ENCODE data around the gene KIAA1217. TPM values are rescaled to one million over a fixed set of nuclear protein-coding genes. Genes with fewer than 3 reads are reported as not detected.

The KIAA1217 gene
- polyA plus RNA-seq, 1 donor from 2014 or later = 0.22 TPM

- no peak overlapping the region for H3K9ac ChIP-seq (ENCODE audit: low read length)
- TF ChIP-seq TAF1 (IDR thresholded peaks at IDR 0.05; ENCODE audit: low read depth) (no peak), EP300 (conservative IDR thresholded peaks at IDR 0.05; ENCODE audit: poor library complexity, severe bottlenecking) (no peak), RAD21 (conservative IDR thresholded peaks at IDR 0.05) (no peak), POLR2AphosphoS5 (IDR thresholded peaks at IDR 0.05) (no peak), CTCF (IDR thresholded peaks at IDR 0.05; ENCODE audit: poor library complexity, severe bottlenecking) (no peak), EZH2 (IDR thresholded peaks at IDR 0.05; ENCODE audit: borderline replicate concordance, insufficient read depth, low read length, poor library complexity, severe bottlenecking) (no peak), SMC3 (conservative IDR thresholded peaks at IDR 0.05; ENCODE audit: poor library complexity) (no peak), MXI1 (conservative IDR thresholded peaks at IDR 0.05; ENCODE audit: poor library complexity, severe bottlenecking) (no peak)
- TF ChIP-seq, protein P1, sequence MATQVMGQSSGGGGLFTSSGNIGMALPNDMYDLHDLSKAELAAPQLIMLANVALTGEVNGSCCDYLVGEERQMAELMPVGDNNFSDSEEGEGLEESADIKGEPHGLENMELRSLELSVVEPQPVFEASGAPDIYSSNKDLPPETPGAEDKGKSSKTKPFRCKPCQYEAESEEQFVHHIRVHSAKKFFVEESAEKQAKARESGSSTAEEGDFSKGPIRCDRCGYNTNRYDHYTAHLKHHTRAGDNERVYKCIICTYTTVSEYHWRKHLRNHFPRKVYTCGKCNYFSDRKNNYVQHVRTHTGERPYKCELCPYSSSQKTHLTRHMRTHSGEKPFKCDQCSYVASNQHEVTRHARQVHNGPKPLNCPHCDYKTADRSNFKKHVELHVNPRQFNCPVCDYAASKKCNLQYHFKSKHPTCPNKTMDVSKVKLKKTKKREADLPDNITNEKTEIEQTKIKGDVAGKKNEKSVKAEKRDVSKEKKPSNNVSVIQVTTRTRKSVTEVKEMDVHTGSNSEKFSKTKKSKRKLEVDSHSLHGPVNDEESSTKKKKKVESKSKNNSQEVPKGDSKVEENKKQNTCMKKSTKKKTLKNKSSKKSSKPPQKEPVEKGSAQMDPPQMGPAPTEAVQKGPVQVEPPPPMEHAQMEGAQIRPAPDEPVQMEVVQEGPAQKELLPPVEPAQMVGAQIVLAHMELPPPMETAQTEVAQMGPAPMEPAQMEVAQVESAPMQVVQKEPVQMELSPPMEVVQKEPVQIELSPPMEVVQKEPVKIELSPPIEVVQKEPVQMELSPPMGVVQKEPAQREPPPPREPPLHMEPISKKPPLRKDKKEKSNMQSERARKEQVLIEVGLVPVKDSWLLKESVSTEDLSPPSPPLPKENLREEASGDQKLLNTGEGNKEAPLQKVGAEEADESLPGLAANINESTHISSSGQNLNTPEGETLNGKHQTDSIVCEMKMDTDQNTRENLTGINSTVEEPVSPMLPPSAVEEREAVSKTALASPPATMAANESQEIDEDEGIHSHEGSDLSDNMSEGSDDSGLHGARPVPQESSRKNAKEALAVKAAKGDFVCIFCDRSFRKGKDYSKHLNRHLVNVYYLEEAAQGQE (IDR thresholded peaks at IDR 0.05; ENCODE audit: borderline replicate concordance) = no peak
- no peak overlapping the region for H2AFZ ChIP-seq (ENCODE audit: low read depth, low read length)
- no peaks in the 10 kb centered on the region for H3F3A ChIP-seq (ENCODE audit: insufficient read depth, low read length, poor library complexity, severe bottlenecking)
- H3K27ac ChIP-seq (ENCODE audit: low read length) = no peak overlapping the region
- H3K9me2 ChIP-seq (ENCODE audit: insufficient read depth, low read length) = no peaks in the 10 kb centered on the region
- H4K20me1 ChIP-seq (ENCODE audit: insufficient read depth) = no peaks in the 10 kb centered on the region
- no peaks in the 10 kb centered on the region for H3K27me3 ChIP-seq (ENCODE audit: insufficient read depth, low read depth, low read length)
- H3K79me2 ChIP-seq (replicated peaks; ENCODE audit: insufficient read depth, low read length) = no peaks in the 10 kb centered on the region
- H3K9me3 ChIP-seq (ENCODE audit: low read length) = no peaks in the 10 kb centered on the region
- no peak overlapping the region for H3K4me3 ChIP-seq (ENCODE audit: low read length)
- H3K4me2 ChIP-seq (ENCODE audit: low read length) = no peak overlapping the region
- H3K36me3 ChIP-seq (ENCODE audit: insufficient read depth, low read length) = no peaks in the 10 kb centered on the region
These were observed 223.8 kb downstream of the KIAA1217 start for GRCh38 chr10:24432478-24433416.

- TF ChIP-seq TAF1 (IDR thresholded peaks at IDR 0.05; ENCODE audit: low read depth) = no peak
- H3K4me2 ChIP-seq (ENCODE audit: low read length) = no peak overlapping the region
- no peaks in the 10 kb centered on the region for H4K20me1 ChIP-seq (ENCODE audit: insufficient read depth)
- H3K9ac ChIP-seq (ENCODE audit: low read length) = no peak overlapping the region
- H3K79me2 ChIP-seq (replicated peaks; ENCODE audit: insufficient read depth, low read length) = no peaks in the 10 kb centered on the region
- no peak overlapping the region for H3K4me3 ChIP-seq (ENCODE audit: low read length)
- no peaks in the 10 kb centered on the region for H3K36me3 ChIP-seq (ENCODE audit: insufficient read depth, low read length)
- H2AFZ ChIP-seq (ENCODE audit: low read depth, low read length) = no peak overlapping the region
- H3K27me3 ChIP-seq (ENCODE audit: insufficient read depth, low read depth, low read length) = no peaks in the 10 kb centered on the region
- H3K27ac ChIP-seq (ENCODE audit: low read length) = no peak overlapping the region
- H3K9me2 ChIP-seq (ENCODE audit: insufficient read depth, low read length) = no peaks in the 10 kb centered on the region
- no peaks in the 10 kb centered on the region for H3F3A ChIP-seq (ENCODE audit: insufficient read depth, low read length, poor library complexity, severe bottlenecking)
- no peaks in the 10 kb centered on the region for H3K9me3 ChIP-seq (ENCODE audit: low read length)
These were observed 224.8 kb downstream of the KIAA1217 start for GRCh38 chr10:24433705-24434104.
